ENCODE data around the gene NAA15. TPM values are rescaled to one million over a fixed set of nuclear protein-coding genes. Genes with fewer than 3 reads are reported as not detected.
A peak's percentile ranks its signal among the peaks of the same experiment; 100 is the strongest.

The NAA15 gene
- total RNA-seq, 4 donors from 2014 or later = 23.9 to 34.1 (median 32.2) TPM

DNA sequence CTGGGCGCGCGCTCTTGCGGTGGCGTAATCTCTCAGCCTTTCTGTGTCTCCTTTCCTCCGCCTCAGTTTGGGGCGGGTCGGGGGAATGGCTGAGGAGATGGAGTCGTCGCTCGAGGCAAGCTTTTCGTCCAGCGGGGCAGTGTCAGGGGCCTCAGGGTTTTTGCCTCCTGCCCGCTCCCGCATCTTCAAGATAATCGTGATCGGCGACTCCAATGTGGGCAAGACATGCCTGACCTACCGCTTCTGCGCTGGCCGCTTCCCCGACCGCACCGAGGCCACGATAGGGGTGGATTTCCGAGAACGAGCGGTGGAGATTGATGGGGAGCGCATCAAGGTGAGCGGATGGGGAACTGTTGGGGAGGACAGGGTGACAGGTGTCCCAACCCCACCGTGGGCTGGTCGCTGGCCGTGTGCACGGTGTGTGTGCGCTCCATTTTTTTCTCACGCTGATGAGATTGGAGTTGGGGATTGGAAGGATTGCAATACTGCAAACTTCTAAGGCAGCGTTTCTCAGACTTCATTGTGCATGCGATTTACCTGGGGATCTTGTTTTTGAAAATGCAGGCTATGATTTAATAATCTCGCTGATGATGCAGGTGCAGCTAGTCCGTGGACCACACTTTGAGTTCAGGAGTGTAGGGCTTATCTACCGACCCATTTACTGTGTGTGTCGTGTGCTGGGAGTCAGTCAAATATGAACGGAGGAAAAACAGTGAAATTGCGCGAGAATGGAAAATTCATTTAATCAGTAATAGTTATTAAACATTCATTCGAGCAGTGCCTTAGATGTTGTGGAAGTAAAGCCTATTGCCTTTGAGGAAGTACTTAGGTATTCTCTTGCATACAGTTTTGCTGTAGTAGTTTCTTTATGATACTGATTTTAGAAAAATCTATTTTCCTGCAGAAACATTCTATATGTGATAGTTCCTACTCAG lies 153.1 kb downstream of the NAA15 start, which contains the start of gene RAB33B:
TSS of gene RAB33B (plus strand) at position 11 of the 935 bp plus-strand sequence. CDS start at position 86, 75 bp downstream.
- 0 to 3% methylated on average over 12 to 20 of the region's 46 CpGs for WGBS, 2 donors (ENCODE audit: low coverage in 1 of 2)
- no peak for ATAC-seq
- Histone ChIP-seq H3K4me3 (peak within 1 kb of the TSS; percentile 67 to 81), H3K9me3 (no peaks in the 10 kb centered on the region), H3K36me3 (no peaks in the 10 kb centered on the region), H3K4me1 (peaks cover 0 to 65% (median 21%) of the 10 kb centered on the region in 3 donors), H3K27ac (peak within 1 kb of the TSS; percentile 85 to 99 (median 91)), H3K27me3 (no peaks in the 10 kb centered on the region)
- TF ChIP-seq POLR2A (IDR thresholded peaks at IDR 0.05) = peak; percentile 85
- TF ChIP-seq, protein P1, sequence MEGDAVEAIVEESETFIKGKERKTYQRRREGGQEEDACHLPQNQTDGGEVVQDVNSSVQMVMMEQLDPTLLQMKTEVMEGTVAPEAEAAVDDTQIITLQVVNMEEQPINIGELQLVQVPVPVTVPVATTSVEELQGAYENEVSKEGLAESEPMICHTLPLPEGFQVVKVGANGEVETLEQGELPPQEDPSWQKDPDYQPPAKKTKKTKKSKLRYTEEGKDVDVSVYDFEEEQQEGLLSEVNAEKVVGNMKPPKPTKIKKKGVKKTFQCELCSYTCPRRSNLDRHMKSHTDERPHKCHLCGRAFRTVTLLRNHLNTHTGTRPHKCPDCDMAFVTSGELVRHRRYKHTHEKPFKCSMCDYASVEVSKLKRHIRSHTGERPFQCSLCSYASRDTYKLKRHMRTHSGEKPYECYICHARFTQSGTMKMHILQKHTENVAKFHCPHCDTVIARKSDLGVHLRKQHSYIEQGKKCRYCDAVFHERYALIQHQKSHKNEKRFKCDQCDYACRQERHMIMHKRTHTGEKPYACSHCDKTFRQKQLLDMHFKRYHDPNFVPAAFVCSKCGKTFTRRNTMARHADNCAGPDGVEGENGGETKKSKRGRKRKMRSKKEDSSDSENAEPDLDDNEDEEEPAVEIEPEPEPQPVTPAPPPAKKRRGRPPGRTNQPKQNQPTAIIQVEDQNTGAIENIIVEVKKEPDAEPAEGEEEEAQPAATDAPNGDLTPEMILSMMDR (IDR thresholded peaks at IDR 0.05) = no peak
- no peak for TF ChIP-seq EP300 (IDR thresholded peaks at IDR 0.05)
- peak; percentile 99 for TF ChIP-seq POLR2AphosphoS5 (IDR thresholded peaks at IDR 0.05)

DNA sequence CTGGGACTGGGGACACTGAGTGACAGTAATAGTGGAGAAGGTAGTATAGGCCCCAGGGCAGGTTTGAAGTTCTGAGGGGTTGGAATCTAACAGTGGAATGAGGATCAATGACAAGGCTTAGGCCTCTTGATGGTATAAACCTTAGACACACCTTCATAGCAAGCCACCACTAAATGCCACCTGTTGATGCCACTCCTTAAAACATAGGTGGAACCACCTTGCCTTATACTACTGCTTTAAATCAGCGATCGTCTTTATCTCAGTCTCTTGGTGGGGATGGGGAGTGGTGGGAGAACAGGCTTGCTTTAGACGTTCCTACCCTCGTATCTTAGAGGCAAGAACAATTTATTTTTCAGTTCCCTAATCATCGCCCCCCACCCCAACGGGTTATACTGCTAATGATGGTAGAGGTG lies 153.8 kb downstream of the NAA15 start:
- TF ChIP-seq, protein P1 (IDR thresholded peaks at IDR 0.05) = no peak
- no peak for TF ChIP-seq POLR2A (IDR thresholded peaks at IDR 0.05)
- no peak for TF ChIP-seq EP300 (IDR thresholded peaks at IDR 0.05)
- no peak for TF ChIP-seq POLR2AphosphoS5 (IDR thresholded peaks at IDR 0.05)
- ATAC-seq = no peak
- WGBS, 2 donors (ENCODE audit: low coverage in 1 of 2) = 47 to 50% methylated on average over 2 to 6 of the region's 6 CpGs

DNA sequence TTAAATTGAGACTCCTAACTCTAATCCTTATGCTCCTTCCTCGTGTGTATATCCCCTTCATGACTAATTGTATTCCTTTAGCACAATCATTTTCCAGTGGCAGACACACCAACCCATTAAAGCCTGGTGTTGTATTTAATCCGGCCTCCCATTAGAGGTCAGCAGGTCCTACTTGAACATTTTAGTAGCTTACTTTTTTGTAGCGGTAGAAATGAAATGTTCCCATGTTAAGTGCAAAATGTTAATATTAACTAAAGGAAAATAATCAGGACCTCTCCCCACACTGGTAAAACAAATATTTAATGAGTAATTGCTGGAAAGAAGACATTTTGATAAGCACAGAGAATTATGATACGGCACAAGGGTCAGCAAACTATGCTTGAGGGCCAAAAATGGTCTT lies 156.0 kb downstream of the NAA15 start:
- no peaks in the 10 kb centered on the region for H3K9me3 ChIP-seq
- H3K27ac ChIP-seq = no peak overlapping the region
- no peaks in the 10 kb centered on the region for H3K27me3 ChIP-seq
- WGBS, 2 donors (ENCODE audit: low coverage in 1 of 2) = 33 to 66% methylated on average over 4 of the region's 4 CpGs
- no peak for ATAC-seq
- peaks cover 0 to 72% (median 21%) of the 10 kb centered on the region in 3 donors for H3K4me1 ChIP-seq
- no peak overlapping the region for H3K4me3 ChIP-seq
- TF ChIP-seq POLR2AphosphoS5 (IDR thresholded peaks at IDR 0.05) (no peak), POLR2A (IDR thresholded peaks at IDR 0.05) (no peak), EP300 (IDR thresholded peaks at IDR 0.05) (no peak)
- TF ChIP-seq, protein P1 (IDR thresholded peaks at IDR 0.05) = no peak
- H3K36me3 ChIP-seq = no peaks in the 10 kb centered on the region

More for the DNA sequence above, 153.8 kb downstream of the NAA15 start:
- Histone ChIP-seq H3K27ac (peak overlapping the region in 3 of 4 donors; percentile 90 to 99 (median 92)), H3K36me3 (no peaks in the 10 kb centered on the region), H3K4me3 (peak overlapping the region; percentile 67 to 81), H3K27me3 (no peaks in the 10 kb centered on the region), H3K4me1 (peaks cover 0 to 72% (median 21%) of the 10 kb centered on the region in 3 donors), H3K9me3 (no peaks in the 10 kb centered on the region)

DNA sequence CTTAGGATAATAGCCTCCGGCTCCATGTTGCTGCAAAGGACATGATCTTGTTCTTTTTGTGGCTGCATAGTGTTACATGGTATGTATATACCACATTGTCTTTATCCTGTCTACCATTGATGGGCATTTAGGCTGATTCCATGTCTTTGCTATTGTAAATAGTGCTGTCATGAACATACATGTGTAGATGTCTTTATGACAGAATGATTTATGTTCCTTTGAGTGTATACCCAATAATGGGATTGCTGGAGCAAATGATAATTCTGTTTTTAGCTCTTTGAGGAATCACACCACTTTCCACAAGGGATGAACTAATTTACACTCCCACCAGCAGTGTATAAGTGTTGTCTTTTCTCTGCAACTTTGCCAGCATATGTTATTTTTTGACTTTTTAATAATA lies 157.2 kb downstream of the NAA15 start:
- ATAC-seq = no peak
- no peak for TF ChIP-seq POLR2A (IDR thresholded peaks at IDR 0.05)
- TF ChIP-seq EP300 (IDR thresholded peaks at IDR 0.05) = no peak
- TF ChIP-seq, protein P1 (IDR thresholded peaks at IDR 0.05) = no peak
- no peak for TF ChIP-seq POLR2AphosphoS5 (IDR thresholded peaks at IDR 0.05)
- 100% methylated on average over 1 of the region's 1 CpG for WGBS, 2 donors (ENCODE audit: low coverage in 1 of 2)
- Histone ChIP-seq H3K4me3 (no peak overlapping the region), H3K27ac (no peak overlapping the region), H3K4me1 (peaks cover 0 to 66% (median 21%) of the 10 kb centered on the region in 3 donors), H3K27me3 (no peaks in the 10 kb centered on the region), H3K9me3 (no peaks in the 10 kb centered on the region), H3K36me3 (no peaks in the 10 kb centered on the region)

Measured in gastroesophageal sphincter (tissue), 4 donors.